Measurements from ENCODE around the gene BCL2. TPM values are rescaled to one million over a fixed set of nuclear protein-coding genes. Genes with fewer than 3 reads are reported as not detected.

Gene BCL2
- total and polyA plus RNA-seq, 9 of the 15 experiments (the other 6 are each of a cell fraction or from before 2014, with no cell fraction given), result 0.10 to 1.1 (median 0.65) TPM

- Histone ChIP-seq H3K36me3 (ENCODE audit: control insufficient read depth, insufficient read depth, low read length) (no peaks in the 10 kb centered on the region), H3K9ac (ENCODE audit: insufficient read depth in 1 of 2, low read depth in 2 of 2, low read length in 2 of 2) (no peak overlapping the region), H4K20me1 (replicated peaks; ENCODE audit: control insufficient read depth, insufficient read depth, low read length) (no peaks in the 10 kb centered on the region), H3K27ac (ENCODE audit: extremely low read depth, low read depth, low read length) (no peak overlapping the region), H2AFZ (ENCODE audit: low read depth, low read length) (no peak overlapping the region), H3K4me1 (replicated peaks in 1 of 2; ENCODE audit: control insufficient read depth in 2 of 2, insufficient read depth in 2 of 2, low read length in 2 of 2) (no peaks in the 10 kb centered on the region), H3K9me3 (replicated peaks; ENCODE audit: control insufficient read depth, insufficient read depth, low read depth, low read length) (no peaks in the 10 kb centered on the region), H3K79me2 (ENCODE audit: control insufficient read depth, insufficient read depth, low read length) (no peaks in the 10 kb centered on the region), H3K9me1 (ENCODE audit: control insufficient read depth, insufficient read depth, low read length) (no peaks in the 10 kb centered on the region), H3K4me3 (no peak overlapping the region), H3K27me3 (ENCODE audit: control insufficient read depth in 2 of 2, insufficient read depth in 2 of 2, low read length in 2 of 2) (peaks cover 0 to 11% of the 10 kb centered on the region in 2 experiments; a peak in 2 of 5 replicates), H3K4me2 (ENCODE audit: insufficient read depth, low read length) (no peak overlapping the region)
- intact Hi-C loops (cut with micrococcal nuclease) (no loop called here), in situ Hi-C loops (cut with MboI) (no loop called here)
- POLR2A ChIA-PET, result no interaction called here
- WGBS (ENCODE audit: insufficient coverage, low coverage, missing lambda C conversion rate), result 0% methylated on average over 6 of the region's 6 CpGs
- DNase-seq (ENCODE audit: extremely low read depth in 1 of 4, low spot score in 3 of 4) (no peak), FAIRE-seq (no peak), ATAC-seq (no peak)
- CTCF ChIA-PET (ENCODE audit: low intra/inter-chr PET ratio), result no interaction called here
- BruUV-seq (replicated peaks), result no TSS peak
- no peak for TF ChIP-seq NONO (IDR thresholded peaks at IDR 0.05; ENCODE audit: low read depth in 2 of 2, low read length in 1 of 2)
- TF ChIP-seq CREB3L1 (IDR thresholded peaks at IDR 0.05; ENCODE audit: borderline replicate concordance, low read depth), result no peak
- no peak for TF ChIP-seq ZNF347 (CRISPR knock-in tag; IDR thresholded peaks at IDR 0.05; ENCODE audit: low read depth)
- TF ChIP-seq SLC30A9 (CRISPR knock-in tag; IDR thresholded peaks at IDR 0.05), result no peak
- TF ChIP-seq HOMEZ (CRISPR knock-in tag; IDR thresholded peaks at IDR 0.05), result no peak
- no peak for TF ChIP-seq ZNF778 (CRISPR knock-in tag; IDR thresholded peaks at IDR 0.05)
- no peak for TF ChIP-seq TSC22D4 (tag; IDR thresholded peaks at IDR 0.05)
- no peak for TF ChIP-seq TAF7 (tag; IDR thresholded peaks at IDR 0.05)
- no peak for TF ChIP-seq ILK (tag; IDR thresholded peaks at IDR 0.05; ENCODE audit: borderline replicate concordance, low read depth)
- no peak for TF ChIP-seq RNF219 (CRISPR knock-in tag; IDR thresholded peaks at IDR 0.05)
Observed at GRCh38 chr18:63177259-63177658, 142.3 kb downstream of the BCL2 start.

Measured in K562 (cell line).